Body of pancreas (tissue), 4 donors: ENCODE measurements around the gene UBE2E2. TPM values are rescaled to one million over a fixed set of nuclear protein-coding genes. Genes with fewer than 3 reads are reported as not detected.

Experiments
- ATAC-seq: fragments of 150-250 bp; one replicate; pipeline ENCODE4 v1.9.1; 2016
- DNase-seq, 4 donors: peaks; one replicate each; pipeline ENCODE4 v3.0.0-alpha.2; 2019
- H3K27ac ChIP-seq, 4 donors: fragments of 200-600 bp; sonication (generic); 1 replicate in 3 of 4; 2 replicates in 1 of 4; pipeline versions ENCODE4 v1.5.1 to v1.6.1; 2016 to 2019; ENCODE audit warnings: mild to moderate bottlenecking in 1 of 4, mixed read lengths in 1 of 4, moderate library complexity in 1 of 4
- H3K27me3 ChIP-seq, 2 donors: fragments of 200-600 bp; sonication (generic); one replicate each; pipeline ENCODE4 v1.6.0; 2016; ENCODE audit warnings: mild to moderate bottlenecking in 1 of 2
- H3K36me3 ChIP-seq, 2 donors: fragments of 200-600 bp; sonication (generic); replicated peaks in 1 of 2; 2 replicates each; pipeline ENCODE4 v1.5.1; 2016; ENCODE audit warnings: low read depth in 2 of 2; ENCODE audit not compliant: insufficient read depth in 1 of 2
- H3K4me1 ChIP-seq: fragments of 200-600 bp; sonication (generic); one replicate; pipeline ENCODE4 v1.6.0; 2016
- H3K4me3 ChIP-seq, 2 donors: fragments of 200-600 bp; sonication (generic); 1 replicate in 1 of 2; 2 replicates in 1 of 2; pipeline ENCODE4 v1.5.1; 2016 to 2019
- H3K9me3 ChIP-seq, 3 donors: fragments of 200-600 bp; sonication (generic); 1 replicate in 2 of 3; 2 replicates in 1 of 3; pipeline ENCODE4 v1.5.1; 2016
- POLR2A ChIP-seq, 3 donors: fragments of 450-650 bp; IDR thresholded peaks; one replicate each; pipeline ENCODE4 v1.6.1; 2016; ENCODE audit warnings: antibody characterized with exemption in 3 of 3, mild to moderate bottlenecking in 2 of 3
- WGBS, 2 donors: methylation state at CpG; one replicate each; pipeline ENCODE4 v1.1.5; 2017; 5-methylcytosine and 5-hydroxymethylcytosine counted together
- intact Hi-C: fragments of 100-400 bp; cut with DNase I; formaldehyde crosslinking; loops from one replicate; pipeline ENCODE4 v1.15.1; 2023
- total RNA-seq, 2 donors: library from RNA; depleted of rRNA; stranded (reverse); fragments of >200 nt; gene quantifications; one replicate each; pipeline ENCODE4 v1.1.0, GENCODE V29; 2016
- TF ChIP-seq, protein P1 (sequence below), 7 experiments: fragments of 450-650 bp in 4 of 7; fragments of 200-600 bp in 3 of 7; sonication (generic) in 3 of 7; IDR thresholded peaks; one replicate each; pipeline ENCODE4 v1.5.1; 2016 to 2019; ENCODE audit warnings: antibody characterized with exemption in 7 of 7

Gene UBE2E2
- total RNA-seq, 2 donors from 2014 or later, result 7.8 to 23.7 TPM

DNA sequence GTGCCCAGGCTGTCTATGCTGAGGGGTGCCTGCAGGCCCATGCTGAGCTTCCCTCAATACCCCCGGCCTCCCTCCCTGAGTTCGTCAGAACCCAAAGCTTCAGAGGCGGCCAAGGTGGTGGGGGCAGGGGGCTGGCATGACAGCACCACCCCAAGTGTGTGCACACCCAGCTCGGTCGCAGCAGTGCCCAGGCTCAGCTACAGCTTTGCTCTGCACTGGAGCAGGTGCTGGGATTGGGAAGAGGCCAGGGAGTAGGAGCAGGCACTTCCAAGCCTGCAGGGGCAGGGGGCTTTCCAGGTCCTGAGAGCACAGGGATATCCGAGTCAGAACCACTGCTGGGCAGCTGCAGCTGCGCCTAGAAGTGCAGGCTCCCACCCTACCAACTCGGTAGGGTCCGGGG is 283.9 kb downstream of the UBE2E2 start:
- intact Hi-C loops, result no loop called here

DNA sequence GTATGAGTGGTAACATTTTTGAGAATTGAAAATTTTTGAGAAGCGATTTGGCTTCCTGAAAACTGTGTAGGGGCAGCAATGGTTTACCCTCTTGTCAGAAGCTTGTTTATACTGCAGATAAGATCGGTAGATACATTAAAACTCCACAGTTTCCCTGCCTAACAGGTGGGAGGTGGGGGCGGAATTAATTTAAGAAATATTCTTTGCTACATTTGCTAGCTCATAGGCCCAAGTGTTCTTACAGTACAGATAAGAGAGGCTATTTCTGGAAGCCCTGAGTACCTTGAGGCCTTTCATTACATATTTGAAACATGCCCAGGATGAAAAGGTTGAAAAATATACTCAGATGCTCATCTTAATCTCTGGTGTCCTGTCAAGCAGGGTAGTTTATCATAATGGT is 285.5 kb downstream of the UBE2E2 start:
- Histone ChIP-seq H3K27me3 (no peaks in the 10 kb centered on the region), H3K4me1 (peaks cover 5% of the 10 kb centered on the region), H3K4me3 (no peak overlapping the region), H3K36me3 (no peaks in the 10 kb centered on the region), H3K27ac (no peak overlapping the region), H3K9me3 (no peaks in the 10 kb centered on the region)
- WGBS, 2 donors, result 68 to 73% methylated on average over 3 of the region's 3 CpGs
- intact Hi-C loops, result no loop called here
- ATAC-seq, result no peak
- TF ChIP-seq POLR2A (IDR thresholded peaks at IDR 0.05), result no peak
- TF ChIP-seq, protein P1, sequence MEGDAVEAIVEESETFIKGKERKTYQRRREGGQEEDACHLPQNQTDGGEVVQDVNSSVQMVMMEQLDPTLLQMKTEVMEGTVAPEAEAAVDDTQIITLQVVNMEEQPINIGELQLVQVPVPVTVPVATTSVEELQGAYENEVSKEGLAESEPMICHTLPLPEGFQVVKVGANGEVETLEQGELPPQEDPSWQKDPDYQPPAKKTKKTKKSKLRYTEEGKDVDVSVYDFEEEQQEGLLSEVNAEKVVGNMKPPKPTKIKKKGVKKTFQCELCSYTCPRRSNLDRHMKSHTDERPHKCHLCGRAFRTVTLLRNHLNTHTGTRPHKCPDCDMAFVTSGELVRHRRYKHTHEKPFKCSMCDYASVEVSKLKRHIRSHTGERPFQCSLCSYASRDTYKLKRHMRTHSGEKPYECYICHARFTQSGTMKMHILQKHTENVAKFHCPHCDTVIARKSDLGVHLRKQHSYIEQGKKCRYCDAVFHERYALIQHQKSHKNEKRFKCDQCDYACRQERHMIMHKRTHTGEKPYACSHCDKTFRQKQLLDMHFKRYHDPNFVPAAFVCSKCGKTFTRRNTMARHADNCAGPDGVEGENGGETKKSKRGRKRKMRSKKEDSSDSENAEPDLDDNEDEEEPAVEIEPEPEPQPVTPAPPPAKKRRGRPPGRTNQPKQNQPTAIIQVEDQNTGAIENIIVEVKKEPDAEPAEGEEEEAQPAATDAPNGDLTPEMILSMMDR (IDR thresholded peaks at IDR 0.05), result no peak
- DNase-seq, result no peak

More for the DNA sequence above, 283.9 kb downstream of the UBE2E2 start:
- DNase-seq (no peak), ATAC-seq (no peak)
- Histone ChIP-seq H3K4me3 (no peak overlapping the region), H3K27ac (no peak overlapping the region), H3K36me3 (no peaks in the 10 kb centered on the region), H3K27me3 (no peaks in the 10 kb centered on the region), H3K9me3 (no peaks in the 10 kb centered on the region), H3K4me1 (no peaks in the 10 kb centered on the region)
- no peak for TF ChIP-seq POLR2A (IDR thresholded peaks at IDR 0.05)
- TF ChIP-seq, protein P1 (IDR thresholded peaks at IDR 0.05), result no peak
- WGBS, 2 donors, result 88 to 98% methylated on average over 9 of the region's 9 CpGs

DNA sequence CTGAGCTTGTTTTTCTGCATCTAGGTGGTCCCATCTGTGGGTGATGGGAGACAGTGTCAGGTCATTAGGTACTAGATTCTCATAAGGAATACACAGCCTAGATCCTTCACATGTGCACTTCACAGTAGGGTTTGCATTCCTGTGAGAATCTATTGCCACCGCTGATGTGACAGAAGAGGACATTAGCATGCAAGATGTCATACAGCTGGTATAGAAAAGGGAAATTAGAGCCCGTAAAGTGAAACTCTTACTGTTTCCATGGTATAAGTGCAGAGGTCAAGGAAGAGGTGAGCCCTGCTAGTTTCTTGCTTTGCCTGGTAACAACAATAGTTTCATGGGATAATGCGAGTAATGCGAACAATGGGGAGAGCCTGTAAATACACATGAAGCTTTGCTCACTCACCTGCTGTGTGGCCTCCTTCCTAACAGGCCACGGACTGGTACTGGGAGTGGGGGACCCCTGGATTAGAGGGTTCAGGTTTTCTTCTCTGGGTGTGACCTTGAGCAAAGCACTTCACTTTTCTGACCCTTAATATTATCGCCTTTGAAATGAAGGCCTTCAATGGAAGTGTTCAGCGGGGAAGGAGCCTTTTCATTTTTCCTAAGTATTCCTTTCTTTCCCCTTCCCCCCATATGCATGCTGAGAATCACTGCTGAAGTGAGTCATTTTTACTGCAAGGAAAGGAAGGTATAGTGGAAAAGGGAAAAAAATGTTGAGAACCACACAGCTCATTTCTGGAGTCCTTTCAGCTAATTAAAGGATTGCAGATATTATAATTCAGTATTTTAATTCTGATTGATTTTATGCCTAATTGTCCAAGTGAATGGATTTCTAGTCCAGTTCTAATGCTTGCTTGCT is 286.4 kb downstream of the UBE2E2 start:
- peaks cover 10% of the 10 kb centered on the region for H3K4me1 ChIP-seq
- H3K27me3 ChIP-seq, result no peaks in the 10 kb centered on the region
- intact Hi-C loops, result no loop called here
- H3K4me3 ChIP-seq, result no peak overlapping the region
- TF ChIP-seq POLR2A (IDR thresholded peaks at IDR 0.05), result no peak
- TF ChIP-seq, protein P1 (IDR thresholded peaks at IDR 0.05), result no peak
- no peaks in the 10 kb centered on the region for H3K36me3 ChIP-seq
- no peak for DNase-seq
- no peak overlapping the region for H3K27ac ChIP-seq
- ATAC-seq, result no peak
- H3K9me3 ChIP-seq, result no peaks in the 10 kb centered on the region
- 95% methylated on average over 7 of the region's 7 CpGs for WGBS, 2 donors

DNA sequence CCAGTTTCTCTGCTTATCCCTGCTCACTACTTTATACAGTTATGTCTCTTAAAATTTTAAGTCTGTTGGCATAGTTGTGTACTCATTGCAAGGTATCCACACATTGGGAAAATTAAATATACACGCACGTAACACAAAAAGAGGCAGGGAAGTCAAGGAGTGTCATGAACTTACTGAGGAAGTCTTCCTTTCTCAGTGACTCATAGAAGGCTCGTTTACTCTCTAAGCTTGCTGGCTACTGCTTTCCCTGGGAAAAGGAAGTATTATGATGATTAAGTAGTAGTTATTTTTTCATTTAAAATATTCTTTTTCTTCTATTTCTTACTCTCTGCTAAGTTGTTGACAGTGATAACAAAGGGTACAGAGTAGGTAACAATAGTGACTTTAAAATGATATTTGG is 287.3 kb downstream of the UBE2E2 start:
- ATAC-seq (no peak), DNase-seq (no peak)
- H3K36me3 ChIP-seq, result no peaks in the 10 kb centered on the region
- H3K9me3 ChIP-seq, result no peaks in the 10 kb centered on the region
- H3K27me3 ChIP-seq, result no peaks in the 10 kb centered on the region
- H3K4me1 ChIP-seq, result peaks cover 10% of the 10 kb centered on the region
- intact Hi-C loops, result no loop called here
- no peak overlapping the region for H3K4me3 ChIP-seq
- H3K27ac ChIP-seq, result no peak overlapping the region
- WGBS, 2 donors, result 71 to 73% methylated on average over 3 of the region's 3 CpGs
- TF ChIP-seq, protein P1 (IDR thresholded peaks at IDR 0.05), result no peak
- no peak for TF ChIP-seq POLR2A (IDR thresholded peaks at IDR 0.05)

DNA sequence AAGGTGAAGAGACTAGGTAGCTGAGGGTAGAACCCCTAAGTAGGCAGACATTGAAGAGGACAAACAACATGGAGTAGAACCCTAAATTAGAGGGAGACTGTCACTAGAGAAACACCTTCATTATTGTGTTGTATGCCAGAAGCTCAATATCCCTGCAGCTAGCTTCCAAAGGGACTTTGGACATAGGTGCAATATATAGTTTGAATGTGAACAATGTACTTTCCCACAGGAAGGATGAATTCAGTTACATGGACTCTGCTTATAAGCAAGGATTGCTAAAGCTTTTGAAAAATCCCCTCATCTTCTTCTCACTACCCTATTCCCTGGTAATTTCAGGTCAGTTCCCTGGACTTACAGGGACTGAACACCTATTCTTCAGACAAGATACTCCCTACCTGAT is 288.9 kb downstream of the UBE2E2 start:
- no peaks in the 10 kb centered on the region for H3K36me3 ChIP-seq
- TF ChIP-seq, protein P1 (IDR thresholded peaks at IDR 0.05), result no peak
- TF ChIP-seq POLR2A (IDR thresholded peaks at IDR 0.05), result no peak
- H3K27me3 ChIP-seq, result no peaks in the 10 kb centered on the region
- H3K4me3 ChIP-seq, result no peak overlapping the region
- DNase-seq (no peak), ATAC-seq (no peak)
- intact Hi-C loops, result no loop called here
- peaks cover 10% of the 10 kb centered on the region for H3K4me1 ChIP-seq
- H3K27ac ChIP-seq, result no peak overlapping the region
- H3K9me3 ChIP-seq, result no peaks in the 10 kb centered on the region
